VCaP (cell line): ENCODE measurements around the gene CPSF2.
A peak's percentile ranks its signal among the peaks of the same experiment; 100 is the strongest.

Experiments
- H3K27ac ChIP-seq: fragments of 450-650 bp; 2 replicates; pipeline ENCODE4 v1.5.1; 2017
- CTCF ChIP-seq: fragments of 450-650 bp; conservative IDR thresholded peaks from 2 replicates; pipeline ENCODE4 v1.5.1; 2017; ENCODE audit warnings: mild to moderate bottlenecking, moderate library complexity

Gene CPSF2

GRCh38 chr14:92121670-92122350, at the start of gene CPSF2, which contains the start of gene NDUFB1:
CPSF2 (plus strand) TSS chr14:92121969; CDS start chr14:92130985, 9,016 bp downstream.
NDUFB1 (minus strand) TSS chr14:92121706; CDS start chr14:92117637, 4,069 bp downstream.
- TF ChIP-seq CTCF = no peak
- peak within 1 kb of the TSS; percentile 97 for H3K27ac ChIP-seq

GRCh38 chr14:92074555-92074954, 47.2 kb upstream of the CPSF2 start:
- no peak for TF ChIP-seq CTCF
- H3K27ac ChIP-seq = no peak overlapping the region

GRCh38 chr14:92088494-92088893, 33.3 kb upstream of the CPSF2 start:
- no peak for TF ChIP-seq CTCF
- peak overlapping the region; percentile 54 for H3K27ac ChIP-seq

GRCh38 chr14:92093320-92093719, 28.4 kb upstream of the CPSF2 start:
- peak; percentile 11; the same call in 1 of the 2 replicates for TF ChIP-seq CTCF

GRCh38 chr14:92099802-92100201, 22.0 kb upstream of the CPSF2 start:
- no peak for TF ChIP-seq CTCF
- H3K27ac ChIP-seq = no peak overlapping the region

More at GRCh38 chr14:92093320-92093719, 28.4 kb upstream of the CPSF2 start:
- H3K27ac ChIP-seq = no peak overlapping the region

- H3K27ac ChIP-seq = no peak overlapping the region
- TF ChIP-seq CTCF = no peak
These were observed 18.3 kb upstream of the CPSF2 start for GRCh38 chr14:92103363-92103989.

- no peak for TF ChIP-seq CTCF
- H3K27ac ChIP-seq = peak overlapping the region; percentile 87
These were observed 16.5 kb upstream of the CPSF2 start for GRCh38 chr14:92105073-92105892.
